ENCODE data around the gene DNAH5.

DNAH5 gene

GRCh38 chr5:13745508-13745907 lies 199.0 kb downstream of the DNAH5 start:
- Mint-ChIP-seq H3K9me3 (peaks cover 2% of the 10 kb centered on the region), H3K36me3 (ENCODE audit: low read depth) (no peaks in the 10 kb centered on the region), H3K27me3 (no peaks in the 10 kb centered on the region), H3K27ac (no peak overlapping the region), H3K4me1 (ENCODE audit: low read depth) (no peaks in the 10 kb centered on the region), H3K4me3 (no peak overlapping the region)
- DNase-seq, result no peak

- Mint-ChIP-seq H3K9me3 (peaks cover 6% of the 10 kb centered on the region), H3K4me3 (no peak overlapping the region), H3K36me3 (ENCODE audit: low read depth) (no peaks in the 10 kb centered on the region), H3K27ac (no peak overlapping the region), H3K4me1 (ENCODE audit: low read depth) (no peaks in the 10 kb centered on the region), H3K27me3 (no peaks in the 10 kb centered on the region)
- no peak for DNase-seq
Observed at GRCh38 chr5:13740471-13740870, 204.0 kb downstream of the DNAH5 start.

GRCh38 chr5:13739479-13739878 lies 205.0 kb downstream of the DNAH5 start:
- Mint-ChIP-seq H3K4me1 (ENCODE audit: low read depth) (no peaks in the 10 kb centered on the region), H3K9me3 (peaks cover 5% of the 10 kb centered on the region), H3K27me3 (no peaks in the 10 kb centered on the region), H3K27ac (no peak overlapping the region), H3K36me3 (ENCODE audit: low read depth) (no peaks in the 10 kb centered on the region), H3K4me3 (no peak overlapping the region)
- no peak for DNase-seq

- Mint-ChIP-seq H3K27ac (no peak overlapping the region), H3K4me1 (ENCODE audit: low read depth) (no peaks in the 10 kb centered on the region), H3K27me3 (no peaks in the 10 kb centered on the region), H3K36me3 (ENCODE audit: low read depth) (no peaks in the 10 kb centered on the region), H3K4me3 (no peak overlapping the region), H3K9me3 (peaks cover 13% of the 10 kb centered on the region)
- no peak for DNase-seq
Observed at GRCh38 chr5:13735691-13736090, 208.8 kb downstream of the DNAH5 start.

DNA sequence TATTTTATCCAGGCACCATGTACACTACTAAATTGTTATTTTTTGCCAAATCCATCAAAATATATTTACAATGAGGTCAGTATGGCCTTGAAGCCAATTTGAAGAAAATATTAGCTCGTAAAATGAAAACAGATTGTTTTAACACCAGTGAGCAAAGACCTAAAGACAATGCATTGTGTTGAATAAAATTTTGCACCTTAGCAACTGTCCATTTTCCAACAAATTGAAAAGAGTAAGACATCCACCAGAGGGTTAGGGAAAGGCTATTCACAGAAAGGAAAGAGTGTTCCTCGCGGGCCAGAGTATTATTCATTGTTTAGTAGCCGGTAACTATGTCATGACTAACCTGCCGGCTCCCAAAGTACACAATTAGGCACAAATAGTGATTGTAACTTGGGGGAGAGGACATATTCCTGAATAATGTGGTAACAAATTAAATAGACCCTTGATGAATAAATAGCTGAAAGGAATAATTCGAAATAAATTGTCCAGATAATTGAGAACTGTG lies 213.3 kb downstream of the DNAH5 start:
- no peaks in the 10 kb centered on the region for H3K27me3 Mint-ChIP-seq
- H3K36me3 Mint-ChIP-seq (ENCODE audit: low read depth), result no peaks in the 10 kb centered on the region
- no peak overlapping the region for H3K27ac Mint-ChIP-seq
- no peaks in the 10 kb centered on the region for H3K4me1 Mint-ChIP-seq (ENCODE audit: low read depth)
- peaks cover 9% of the 10 kb centered on the region for H3K9me3 Mint-ChIP-seq
- DNase-seq, result no peak
- H3K4me3 Mint-ChIP-seq, result no peak overlapping the region

- DNase-seq, result no peak
- H3K27me3 Mint-ChIP-seq, result no peaks in the 10 kb centered on the region
- no peaks in the 10 kb centered on the region for H3K4me1 Mint-ChIP-seq (ENCODE audit: low read depth)
- no peak overlapping the region for H3K4me3 Mint-ChIP-seq
- no peaks in the 10 kb centered on the region for H3K36me3 Mint-ChIP-seq (ENCODE audit: low read depth)
- no peak overlapping the region for H3K27ac Mint-ChIP-seq
- peaks cover 11% of the 10 kb centered on the region for H3K9me3 Mint-ChIP-seq
Observed at GRCh38 chr5:13708906-13709305, 235.6 kb downstream of the DNAH5 start.

DNA sequence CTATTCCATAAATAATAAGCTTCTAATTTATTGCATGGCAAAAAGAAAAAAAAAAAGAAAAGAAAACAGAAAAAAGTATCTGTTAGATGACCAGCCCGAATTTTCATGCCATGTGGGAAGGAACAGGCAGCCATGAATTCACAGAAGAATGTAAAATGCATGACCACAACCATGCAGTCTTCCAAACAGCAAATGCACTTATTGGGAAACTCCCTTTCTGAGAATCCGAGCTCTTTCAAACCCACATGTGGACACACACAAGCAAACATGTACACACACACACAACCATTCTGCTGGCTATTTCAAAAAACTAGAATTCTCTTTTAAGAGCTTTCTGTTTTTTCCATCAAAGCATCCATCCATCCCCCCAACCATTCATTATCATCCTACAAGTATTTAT lies 236.1 kb downstream of the DNAH5 start:
- Mint-ChIP-seq H3K9me3 (peaks cover 10% of the 10 kb centered on the region), H3K4me1 (ENCODE audit: low read depth) (no peaks in the 10 kb centered on the region), H3K36me3 (ENCODE audit: low read depth) (no peaks in the 10 kb centered on the region), H3K27ac (no peak overlapping the region), H3K27me3 (no peaks in the 10 kb centered on the region), H3K4me3 (no peak overlapping the region)
- no peak for DNase-seq

DNA sequence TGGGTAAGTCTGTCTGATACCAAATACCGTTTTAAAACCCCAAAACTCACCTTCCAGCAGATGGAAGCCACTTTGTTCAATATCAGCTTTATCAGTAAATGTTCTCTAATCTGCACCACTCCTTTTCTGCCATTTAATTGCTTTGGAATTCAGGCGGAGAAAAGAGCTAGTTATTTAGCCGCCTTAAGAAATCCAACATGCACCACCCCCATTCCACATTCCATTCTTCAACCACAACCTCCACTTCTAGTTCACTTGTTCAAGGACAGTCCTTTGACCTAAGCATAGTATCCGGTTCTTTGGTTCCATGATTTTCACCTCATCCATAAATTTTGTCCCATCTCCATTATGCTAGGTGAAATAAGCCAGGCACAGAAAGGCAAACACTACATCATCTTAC lies 240.1 kb downstream of the DNAH5 start:
- Mint-ChIP-seq H3K4me3 (no peak overlapping the region), H3K4me1 (ENCODE audit: low read depth) (no peaks in the 10 kb centered on the region), H3K36me3 (ENCODE audit: low read depth) (no peaks in the 10 kb centered on the region), H3K9me3 (peaks cover 8% of the 10 kb centered on the region), H3K27me3 (no peaks in the 10 kb centered on the region), H3K27ac (no peak overlapping the region)
- no peak for DNase-seq

DNA sequence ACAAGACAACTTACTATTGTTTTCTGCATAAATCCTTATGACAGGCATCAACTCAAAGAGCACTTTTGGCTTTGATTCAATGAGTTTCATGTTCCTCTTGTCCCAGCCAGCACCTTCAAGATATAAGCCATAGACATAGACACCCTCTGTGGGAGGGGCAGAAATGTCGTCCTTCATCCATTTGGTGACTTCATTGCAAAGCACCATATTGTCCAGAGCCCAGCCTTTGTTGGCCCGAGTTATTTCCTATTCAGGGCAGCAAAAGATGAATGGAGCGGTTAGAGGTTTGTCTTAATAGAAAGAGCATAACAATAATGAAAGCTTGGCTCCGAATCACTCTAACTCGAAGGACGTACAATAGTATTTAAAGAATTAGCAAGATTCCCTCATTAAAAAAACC lies 243.9 kb downstream of the DNAH5 start:
- Mint-ChIP-seq H3K4me1 (ENCODE audit: low read depth) (no peaks in the 10 kb centered on the region), H3K4me3 (no peak overlapping the region), H3K36me3 (ENCODE audit: low read depth) (no peaks in the 10 kb centered on the region), H3K27me3 (no peaks in the 10 kb centered on the region), H3K27ac (no peak overlapping the region), H3K9me3 (peaks cover 13% of the 10 kb centered on the region)
- no peak for DNase-seq

DNA sequence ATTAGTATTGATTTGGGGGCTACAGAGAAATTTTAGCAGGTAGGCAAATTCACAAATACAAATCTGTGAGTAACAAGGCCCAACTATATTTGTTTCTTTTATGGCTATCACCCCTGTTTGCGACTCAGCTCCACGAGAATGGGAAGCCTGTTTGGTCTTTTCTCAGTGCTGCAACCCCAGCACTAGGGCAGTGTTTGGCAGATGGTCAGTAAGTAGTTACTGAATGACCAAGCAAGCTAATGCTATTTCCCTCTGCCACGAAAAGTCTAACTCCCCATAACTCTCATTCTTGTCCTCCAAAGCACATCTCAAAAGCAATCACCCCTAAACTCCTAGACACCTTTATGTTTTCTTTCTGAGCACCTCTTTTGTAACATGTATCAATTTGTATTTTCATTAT lies 245.6 kb downstream of the DNAH5 start:
- no peaks in the 10 kb centered on the region for H3K4me1 Mint-ChIP-seq (ENCODE audit: low read depth)
- peaks cover 13% of the 10 kb centered on the region for H3K9me3 Mint-ChIP-seq
- H3K27ac Mint-ChIP-seq, result no peak overlapping the region
- DNase-seq, result no peak
- H3K36me3 Mint-ChIP-seq (ENCODE audit: low read depth), result no peaks in the 10 kb centered on the region
- H3K27me3 Mint-ChIP-seq, result no peaks in the 10 kb centered on the region
- no peak overlapping the region for H3K4me3 Mint-ChIP-seq

DNA sequence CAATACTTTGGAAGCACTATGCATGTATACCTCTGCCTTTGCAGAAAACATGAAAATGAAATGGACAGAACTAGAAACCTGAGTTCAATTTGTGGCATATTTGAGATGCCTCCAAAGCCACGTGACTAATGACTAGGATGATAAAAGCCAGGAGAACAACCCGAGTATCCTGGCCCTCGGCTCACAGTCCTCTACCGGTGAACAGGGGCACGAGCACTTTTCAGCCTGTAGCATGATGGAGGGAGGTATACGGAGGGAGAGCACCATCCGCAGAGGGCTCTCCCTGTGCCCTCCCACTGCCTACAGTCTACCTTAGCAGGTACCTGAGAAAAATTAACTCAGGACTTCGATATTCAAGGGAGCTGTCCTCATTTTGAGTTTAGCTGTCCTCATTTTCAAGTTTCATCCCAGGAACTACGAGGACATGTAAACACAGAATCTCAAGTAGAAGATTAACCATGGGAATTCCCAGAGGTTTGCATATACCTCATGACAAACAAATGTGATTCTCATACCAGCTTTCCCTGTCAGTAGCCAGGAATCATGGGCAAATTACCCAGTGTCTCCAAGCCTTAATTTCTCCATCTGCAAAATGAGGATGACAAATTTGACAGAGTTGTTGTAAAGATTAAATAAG lies 249.3 kb downstream of the DNAH5 start:
- Mint-ChIP-seq H3K4me3 (no peak overlapping the region), H3K27me3 (no peaks in the 10 kb centered on the region), H3K36me3 (ENCODE audit: low read depth) (no peaks in the 10 kb centered on the region), H3K4me1 (ENCODE audit: low read depth) (no peaks in the 10 kb centered on the region), H3K9me3 (peaks cover 10% of the 10 kb centered on the region), H3K27ac (no peak overlapping the region)
- DNase-seq, result no peak

GRCh38 chr5:13692172-13692571 lies 252.3 kb downstream of the DNAH5 start:
- Mint-ChIP-seq H3K36me3 (ENCODE audit: low read depth) (no peaks in the 10 kb centered on the region), H3K9me3 (peaks cover 11% of the 10 kb centered on the region), H3K4me3 (no peak overlapping the region), H3K4me1 (ENCODE audit: low read depth) (no peaks in the 10 kb centered on the region), H3K27me3 (no peaks in the 10 kb centered on the region), H3K27ac (no peak overlapping the region)
- no peak for DNase-seq

DNA sequence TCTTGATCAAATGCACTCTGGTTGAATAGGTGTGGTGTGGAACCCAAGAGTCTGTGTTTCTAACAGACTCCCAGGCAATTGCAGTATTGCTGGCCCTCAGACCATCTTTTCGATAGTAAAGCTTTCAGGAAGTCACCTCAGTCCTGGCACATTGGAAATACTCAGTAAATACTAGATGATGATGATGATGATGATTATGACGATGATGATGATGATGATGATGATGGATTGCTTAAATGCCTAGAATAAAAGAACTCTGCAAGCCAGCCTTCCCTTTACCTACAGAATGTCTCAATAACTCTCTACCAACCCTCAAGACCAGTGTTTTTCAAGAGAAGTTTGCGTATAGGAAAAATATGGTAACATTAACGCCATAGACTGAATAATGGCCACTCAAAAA lies 268.0 kb downstream of the DNAH5 start:
- H3K4me3 Mint-ChIP-seq, result no peak overlapping the region
- no peak overlapping the region for H3K27ac Mint-ChIP-seq
- no peaks in the 10 kb centered on the region for H3K36me3 Mint-ChIP-seq (ENCODE audit: low read depth)
- H3K9me3 Mint-ChIP-seq, result peaks cover 15% of the 10 kb centered on the region
- no peak for DNase-seq
- H3K4me1 Mint-ChIP-seq (ENCODE audit: low read depth), result no peaks in the 10 kb centered on the region
- no peaks in the 10 kb centered on the region for H3K27me3 Mint-ChIP-seq

- Mint-ChIP-seq H3K9me3 (peaks cover 15% of the 10 kb centered on the region), H3K36me3 (ENCODE audit: low read depth) (no peaks in the 10 kb centered on the region), H3K27me3 (no peaks in the 10 kb centered on the region), H3K27ac (no peak overlapping the region), H3K4me3 (no peak overlapping the region), H3K4me1 (ENCODE audit: low read depth) (no peaks in the 10 kb centered on the region)
- no peak for DNase-seq
Observed at GRCh38 chr5:13674391-13674790, 270.1 kb downstream of the DNAH5 start.

DNA sequence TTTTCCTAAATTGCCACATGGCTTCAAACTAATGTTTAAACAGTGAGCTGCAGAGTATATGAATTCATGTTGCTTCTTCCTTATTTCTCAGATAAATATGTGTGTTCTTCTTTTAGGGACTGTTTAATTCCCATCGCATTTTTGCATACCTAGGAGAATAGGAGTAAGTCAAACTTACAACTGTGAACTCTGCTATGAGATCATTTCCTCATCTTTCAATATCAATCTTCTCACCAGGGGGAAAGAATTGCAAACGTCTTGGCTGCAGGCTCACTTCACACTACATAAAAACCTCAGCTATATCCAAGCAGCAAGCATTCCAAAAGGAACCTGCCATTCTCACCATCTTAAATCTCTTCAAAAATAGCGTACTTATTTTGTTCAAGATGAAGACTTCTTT lies 271.0 kb downstream of the DNAH5 start:
- Mint-ChIP-seq H3K27ac (no peak overlapping the region), H3K4me3 (no peak overlapping the region), H3K36me3 (ENCODE audit: low read depth) (no peaks in the 10 kb centered on the region), H3K4me1 (ENCODE audit: low read depth) (no peaks in the 10 kb centered on the region), H3K27me3 (no peaks in the 10 kb centered on the region), H3K9me3 (peaks cover 15% of the 10 kb centered on the region)
- no peak for DNase-seq

DNA sequence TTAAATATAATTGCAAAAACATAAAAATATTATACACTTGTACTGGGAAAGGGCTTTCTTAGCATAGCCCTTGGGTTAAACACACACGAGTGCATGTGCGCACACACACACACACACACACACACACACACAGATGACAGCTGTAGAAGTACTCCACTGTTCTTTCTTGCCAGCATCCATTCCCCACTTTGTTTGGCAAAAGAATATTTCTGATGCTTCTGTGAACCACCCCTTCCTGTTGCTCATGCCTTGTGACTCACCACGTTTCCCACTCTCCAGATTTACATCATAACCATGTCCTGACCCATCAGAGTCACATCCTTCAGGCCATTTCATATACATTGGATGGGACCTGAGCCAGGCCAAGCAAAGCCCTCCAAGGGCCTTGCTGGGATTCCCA lies 280.1 kb downstream of the DNAH5 start:
- no peaks in the 10 kb centered on the region for H3K27me3 Mint-ChIP-seq
- H3K4me1 Mint-ChIP-seq (ENCODE audit: low read depth), result no peaks in the 10 kb centered on the region
- no peak overlapping the region for H3K4me3 Mint-ChIP-seq
- H3K27ac Mint-ChIP-seq, result no peak overlapping the region
- no peak for DNase-seq
- H3K36me3 Mint-ChIP-seq (ENCODE audit: low read depth), result no peaks in the 10 kb centered on the region
- H3K9me3 Mint-ChIP-seq, result peaks cover 5% of the 10 kb centered on the region

All from activated T-cell treated with anti-CD3 and anti-CD28 coated beads, Interleukin-2, amount 50 U/mL, for 24 hours (primary cell).